GM12878 (cell line): ENCODE measurements around the gene RIT2. TPM values are rescaled to one million over a fixed set of nuclear protein-coding genes. Genes with fewer than 3 reads are reported as not detected.

Experiments used
- ATAC-seq: fragments of 200-7000 bp; cut with Tn5 transposase; 3 replicates; pipeline ENCODE4 v1.9.1; 2020; ENCODE audit warnings: mild to moderate bottlenecking, moderate library complexity
- BruUV-seq: library from RNA; stranded (reverse); fragments of 400-500 nt; replicated peaks from 2 replicates; lab custom pipeline; 2021; lab: Mats Ljungman, UMichigan
- CTCF ChIA-PET: fragments of 300-600 bp; sonication (Branson Sonifier 250); formaldehyde crosslinking; extraction: SDS; loops from one replicate; lab custom pipeline; 2021; ENCODE audit warnings: inconsistent platforms; lab: Yijun Ruan, JAX
- POLR2A ChIA-PET: fragments of 350-600 bp; formaldehyde crosslinking; extraction: SDS; loops from one replicate; lab custom pipeline; 2021; ENCODE audit warnings: inconsistent platforms; lab: Charles Lee
- RAD21 ChIA-PET: fragments of 300-600 bp; sonication (Branson Sonifier 250); formaldehyde crosslinking; loops from one replicate; lab custom pipeline; 2023; ENCODE audit warnings: antibody characterized with exemption; ENCODE audit not compliant: unreplicated experiment; lab: Charles Lee
- SMC1A ChIA-PET: fragments of 300-600 bp; sonication (Branson Sonifier 250); formaldehyde crosslinking; loops from one replicate; lab custom pipeline; 2023; ENCODE audit not compliant: unreplicated experiment, uncharacterized antibody; lab: Charles Lee
- DNase-seq: peaks from one replicate; pipeline ENCODE4 v3.0.0-alpha.2; 2011; ENCODE audit warnings: low read depth, low spot score
- FAIRE-seq: peaks from 3 replicates; lab custom pipeline; 2011; peaks lifted over from hg19 to GRCh38; lab: Jason Lieb, UNC
- H2AFZ ChIP-seq: 2 replicates; pipeline ENCODE4 v1.6.0; 2011; ENCODE audit warnings: low read depth, low read length, control low read depth; ENCODE audit not compliant: control insufficient read depth
- H3K27ac ChIP-seq: 2 replicates; pipeline ENCODE4 v1.5.1; 2011; ENCODE audit warnings: control low read depth; ENCODE audit not compliant: control insufficient read depth, insufficient read depth
- H3K27me3 ChIP-seq, 2 experiments: replicated peaks in 1 of 2; 2 replicates each; pipeline versions ENCODE4 v1.6.0 to v1.6.1; 2011; ENCODE audit warnings: low read length in 1 of 2; ENCODE audit not compliant: control insufficient read depth in 2 of 2, insufficient read depth in 2 of 2
- H3K36me3 ChIP-seq, 2 experiments: 2 replicates each; pipeline ENCODE4 v1.5.1; 2011; ENCODE audit warnings: low read length in 1 of 2; ENCODE audit not compliant: control insufficient read depth in 2 of 2, insufficient read depth in 2 of 2
- H3K4me1 ChIP-seq: 2 replicates; pipeline ENCODE4 v1.6.1; 2011; ENCODE audit warnings: mild to moderate bottlenecking, low read length, moderate library complexity, mixed read lengths; ENCODE audit not compliant: control insufficient read depth, insufficient read depth
- H3K4me2 ChIP-seq: 2 replicates; pipeline ENCODE4 v1.6.0; 2011; ENCODE audit warnings: control low read depth; ENCODE audit not compliant: control insufficient read depth, insufficient read depth
- H3K4me3 ChIP-seq: fragments of 200-600 bp; sonication (generic); 2 replicates; pipeline ENCODE4 v1.5.1; 2016
- H3K79me2 ChIP-seq: 2 replicates; pipeline ENCODE4 v1.6.0; 2011; ENCODE audit warnings: low read length; ENCODE audit not compliant: control insufficient read depth, insufficient read depth
- H3K9ac ChIP-seq: 2 replicates; pipeline ENCODE4 v1.8.0; 2011; ENCODE audit warnings: low read length, control low read depth, mixed read lengths; ENCODE audit not compliant: control insufficient read depth, insufficient read depth
- H3K9me3 ChIP-seq: replicated peaks from 3 replicates; pipeline ENCODE4 v1.5.1; 2011; ENCODE audit warnings: mild to moderate bottlenecking, low read length; ENCODE audit not compliant: control insufficient read depth, insufficient read depth
- H4K20me1 ChIP-seq: 2 replicates; pipeline ENCODE4 v1.6.0; 2011; ENCODE audit not compliant: control insufficient read depth, insufficient read depth
- CHD2 ChIP-seq: IDR thresholded peaks from 2 replicates; pipeline ENCODE4 v1.6.1; 2011; ENCODE audit warnings: low read depth, low read length, improper control_type of control experiment, borderline replicate concordance
- HDAC6 ChIP-seq: fragments of 200-600 bp; sonication (generic); IDR thresholded peaks from one replicate; pipeline ENCODE4 v1.8.0; 2017; ENCODE audit warnings: antibody characterized with exemption; ENCODE audit not compliant: unreplicated experiment
- IRF4 ChIP-seq: IDR thresholded peaks from 2 replicates; pipeline ENCODE4 v1.6.1; 2011; ENCODE audit warnings: low read depth, low read length
- NFYA ChIP-seq: IDR thresholded peaks from 2 replicates; pipeline ENCODE4 v1.6.1; 2011; ENCODE audit warnings: low read depth, mild to moderate bottlenecking, low read length, improper control_type of control experiment, borderline replicate concordance
- POLR2AphosphoS2 ChIP-seq: IDR thresholded peaks from 2 replicates; pipeline ENCODE4 v1.6.1; 2011; ENCODE audit warnings: low read depth, mild to moderate bottlenecking, low read length, improper control_type of control experiment, moderate library complexity
- RAD21 ChIP-seq: IDR thresholded peaks from 2 replicates; pipeline ENCODE4 v1.6.1; 2011; ENCODE audit warnings: mild to moderate bottlenecking, low read depth, low read length, moderate library complexity; ENCODE audit not compliant: insufficient read depth
- RBBP5 ChIP-seq: fragments of 200-600 bp; sonication (generic); conservative IDR thresholded peaks from 2 replicates; pipeline ENCODE4 v1.6.1; 2016
- RELA ChIP-seq: fragments of 450-650 bp; IDR thresholded peaks from 2 replicates; pipeline ENCODE4 v1.8.0; 2014; ENCODE audit warnings: borderline replicate concordance; ENCODE audit not compliant: partially characterized antibody
- SUPT20H ChIP-seq: IDR thresholded peaks from 2 replicates; pipeline ENCODE4 v1.6.1; 2011; ENCODE audit warnings: low read depth, mild to moderate bottlenecking, low read length, moderate library complexity, borderline replicate concordance; ENCODE audit not compliant: control insufficient read depth
- ZBED1 ChIP-seq: IDR thresholded peaks from 2 replicates; pipeline ENCODE4 v1.6.1; 2016; ENCODE audit warnings: borderline replicate concordance
- ZNF24 ChIP-seq: fragments of 450-650 bp; IDR thresholded peaks from 2 replicates; pipeline ENCODE4 v1.6.1; 2017; ENCODE audit warnings: antibody characterized with exemption, mild to moderate bottlenecking
- ZZZ3 ChIP-seq: IDR thresholded peaks from 2 replicates; pipeline ENCODE4 v1.6.1; 2011; ENCODE audit warnings: low read depth; ENCODE audit not compliant: control insufficient read depth, insufficient read length
- WGBS: methylation state at CpG from one replicate; pipeline ENCODE4 v1.1.6; 2016; ENCODE audit warnings: low lambda C conversion rate; ENCODE audit not compliant: insufficient replicate concordance, insufficient coverage; ENCODE audit errors: missing lambda C conversion rate; 5-methylcytosine and 5-hydroxymethylcytosine counted together
- in situ Hi-C: fragments of 300-500 bp; cut with MboI; formaldehyde crosslinking; loops from 9 replicates; pipeline ENCODE4 v1.14.3; 2018; ENCODE audit warnings: mixed read lengths
- intact Hi-C: fragments of 100-400 bp; cut with micrococcal nuclease; formaldehyde crosslinking; loops from one replicate; pipeline ENCODE4 v1.14.2; 2022; ENCODE audit not compliant: unreplicated experiment
- polyA plus RNA-seq, 11 experiments: library from polyadenylated mRNA; depleted of rRNA in 4 of 11; unstranded in 6 of 11; stranded (reverse) in 5 of 11; fragments of >200 nt; fragmentation: Nextera tagmentation in 4 of 11; fragmentation: Illumina TruSeq in 1 of 11; extraction: Ambion mirVana in 4 of 11; extraction: Trizol in 1 of 11; gene quantifications; 1 replicate in 1 of 11; 2 replicates in 10 of 11; pipeline versions ENCODE4 v1.2.1 to v1.2.3, GENCODE V29; 2011 to 2016; ENCODE audit warnings: inconsistent platforms in 2 of 11, missing spikeins in 2 of 11, low read depth in 1 of 11
- total RNA-seq, 4 experiments: library from RNA; depleted of rRNA in 3 of 4; stranded (reverse); fragments of >200 nt in 3 of 4; fragmentation: Illumina TruSeq in 1 of 4; extraction: Trizol in 1 of 4; gene quantifications; 2 replicates each; pipeline versions ENCODE4 v1.2.1 to v1.2.3, GENCODE V29; 2013 to 2021
- TF ChIP-seq, protein P1 (sequence below): fragments of 450-650 bp; IDR thresholded peaks from 2 replicates; pipeline ENCODE4 v1.6.1; 2014; ENCODE audit warnings: mild to moderate bottlenecking

The RIT2 gene
- total and polyA plus RNA-seq, 10 of the 15 experiments (the other 5 are each of a cell fraction or from before 2014, with no cell fraction given) = not detected

DNA sequence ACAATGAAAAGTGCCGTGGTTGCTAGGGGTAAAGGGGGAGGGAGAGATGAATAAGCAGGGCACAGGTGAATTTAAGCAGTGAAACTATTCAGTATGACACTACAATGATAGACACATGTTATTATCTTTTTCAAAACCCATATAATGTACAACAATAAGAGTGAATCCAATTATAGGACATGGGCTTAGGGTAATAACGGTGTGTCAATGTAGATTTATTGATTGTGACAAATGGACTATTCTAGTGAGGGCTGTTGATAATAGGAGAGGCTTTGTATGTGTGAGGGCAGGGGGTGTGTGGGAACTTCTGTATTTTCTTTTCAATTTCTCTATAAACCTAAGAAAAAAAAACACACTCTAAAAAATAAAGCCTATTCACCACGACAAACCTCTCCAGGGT is 223.8 kb downstream of the RIT2 start (continued):
- TF ChIP-seq, protein P1, sequence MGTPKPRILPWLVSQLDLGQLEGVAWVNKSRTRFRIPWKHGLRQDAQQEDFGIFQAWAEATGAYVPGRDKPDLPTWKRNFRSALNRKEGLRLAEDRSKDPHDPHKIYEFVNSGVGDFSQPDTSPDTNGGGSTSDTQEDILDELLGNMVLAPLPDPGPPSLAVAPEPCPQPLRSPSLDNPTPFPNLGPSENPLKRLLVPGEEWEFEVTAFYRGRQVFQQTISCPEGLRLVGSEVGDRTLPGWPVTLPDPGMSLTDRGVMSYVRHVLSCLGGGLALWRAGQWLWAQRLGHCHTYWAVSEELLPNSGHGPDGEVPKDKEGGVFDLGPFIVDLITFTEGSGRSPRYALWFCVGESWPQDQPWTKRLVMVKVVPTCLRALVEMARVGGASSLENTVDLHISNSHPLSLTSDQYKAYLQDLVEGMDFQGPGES = no peak
- TF ChIP-seq RELA = no peak
- no peak for TF ChIP-seq ZNF24
- no peak for TF ChIP-seq SUPT20H

DNA sequence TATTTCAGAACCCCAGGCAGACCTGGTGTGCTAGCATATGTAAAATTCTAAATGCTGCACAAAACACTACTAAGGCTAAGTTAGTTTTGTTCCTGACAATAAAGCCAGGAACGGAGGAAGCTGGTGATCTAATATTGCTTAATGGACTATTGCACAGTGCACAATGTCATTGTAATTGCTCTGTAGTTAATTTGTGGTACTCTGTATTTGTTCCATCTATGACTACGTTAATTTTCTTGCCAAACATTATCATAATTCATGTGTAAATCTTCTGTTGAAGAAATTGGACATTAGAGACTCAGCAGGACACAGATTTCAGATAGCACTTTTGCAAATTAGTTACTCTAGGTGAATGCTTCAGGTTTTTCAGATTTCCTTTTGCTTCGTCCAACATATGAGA is 232.3 kb downstream of the RIT2 start:
- ChIA-PET POLR2A (interaction anchor here (0.5 kb wide), 1 partner anchor 79 kb away, joined by 10 read pairs; no protein-coding TSS in a partner anchor), RAD21 (no interaction called here), CTCF (interaction anchor here (1.7 kb wide), 1 partner anchor 10 kb away, joined by 5 read pairs; no protein-coding TSS in a partner anchor), SMC1A (interaction anchor here (0.6 kb wide), 1 partner anchor 13 kb away, joined by 3 read pairs; no protein-coding TSS in a partner anchor)
- ATAC-seq = no peak
- Histone ChIP-seq H3K27ac (no peak overlapping the region), H3K79me2 (no peaks in the 10 kb centered on the region), H3K4me2 (no peak overlapping the region), H4K20me1 (no peaks in the 10 kb centered on the region), H3K9me3 (no peaks in the 10 kb centered on the region), H3K4me3 (no peak overlapping the region), H3K36me3 (no peaks in the 10 kb centered on the region), H2AFZ (no peak overlapping the region), H3K9ac (no peak overlapping the region), H3K27me3 (no peaks in the 10 kb centered on the region), H3K4me1 (no peaks in the 10 kb centered on the region)
- no TSS peak for BruUV-seq
- intact Hi-C loops = no loop called here
- in situ Hi-C loops = no loop called here
- TF ChIP-seq RBBP5 (no peak), RAD21 (no peak), IRF4 (no peak), NFYA (no peak), CHD2 (no peak), HDAC6 (no peak), ZZZ3 (no peak), ZBED1 (no peak), POLR2AphosphoS2 (no peak)
- WGBS = 13% methylated on average over 3 of the region's 3 CpGs
- FAIRE-seq = no peak
- no peak for DNase-seq
